HFFc6 (cell line): ENCODE results near the gene CMTM4. TPM values are rescaled to one million over a fixed set of nuclear protein-coding genes. Genes with fewer than 3 reads are reported as not detected.
"Not testable (repeated sequence)": the region's sequence is repeated elsewhere in the genome, so short reads cannot be mapped to it uniquely, and the experiment has no call there.

ENCODE experiments used
- DNase-seq: peaks from one replicate; pipeline ENCODE4 v3.0.0-alpha.2; 2018
- H3K27ac Mint-ChIP-seq: 2 replicates; pipeline ENCODE4 v1.8.0; 2020; ENCODE audit warnings: mild to moderate bottlenecking, mixed read lengths
- H3K27me3 Mint-ChIP-seq: 2 replicates; pipeline ENCODE4 v1.8.0; 2021; ENCODE audit warnings: mild to moderate bottlenecking, moderate library complexity, mixed read lengths; ENCODE audit not compliant: insufficient read depth
- H3K36me3 Mint-ChIP-seq: 2 replicates; pipeline ENCODE4 v1.8.0; 2021; ENCODE audit warnings: low read depth, mixed read lengths
- H3K4me1 Mint-ChIP-seq: 2 replicates; pipeline ENCODE4 v1.8.0; 2020; ENCODE audit warnings: low read depth, mixed read lengths
- H3K4me3 Mint-ChIP-seq: 2 replicates; pipeline ENCODE4 v1.8.0; 2020; ENCODE audit warnings: mild to moderate bottlenecking, moderate library complexity, mixed read lengths
- H3K9me3 Mint-ChIP-seq: 2 replicates; pipeline ENCODE4 v1.8.0; 2020; ENCODE audit warnings: mild to moderate bottlenecking, mixed read lengths
- total RNA-seq, 6 experiments: library from RNA; stranded (reverse); fragmentation: NEBNext Ultra II Directional; extraction: Animal tissue kit (Norgen Biotek cat#: 25700); gene quantifications; 2 replicates in 1 of 6; 3 replicates in 5 of 6; pipeline ENCODE4 v1.2.3, GENCODE V29; 2021
- TF ChIP-seq, protein P1 (sequence below): fragments of 200-600 bp; sonication (generic); IDR thresholded peaks from 2 replicates; pipeline ENCODE4 v1.5.0; 2021; ENCODE audit warnings: antibody characterized with exemption, mild to moderate bottlenecking

The CMTM4 gene
- total RNA-seq, 6 experiments from 2014 or later: 14.2 to 22.0 (median 18.8) TPM

DNA sequence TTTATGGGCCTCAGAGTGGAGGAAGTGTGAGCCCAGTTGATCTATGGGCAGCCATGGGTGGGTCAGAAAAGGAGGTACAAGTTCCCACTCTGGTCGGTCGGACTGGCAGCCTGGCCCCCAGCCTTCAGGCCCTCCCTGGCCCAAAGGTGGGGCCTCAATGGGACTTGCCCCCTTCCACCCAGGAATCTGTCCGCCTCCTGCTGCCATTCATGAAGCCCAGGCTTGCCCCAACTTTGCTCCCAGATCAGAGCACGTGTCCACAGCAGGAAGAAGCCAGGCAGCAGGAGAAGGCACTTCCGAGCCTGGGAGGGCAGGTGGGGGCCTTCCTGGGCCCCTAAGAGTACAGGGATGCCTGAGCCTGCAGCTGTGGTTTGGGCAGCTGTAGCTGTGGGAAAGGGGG is 95.1 kb downstream of the CMTM4 start:
- Mint-ChIP-seq H3K27ac (no peak overlapping the region), H3K27me3 (peaks cover 12% of the 10 kb centered on the region), H3K36me3 (peaks cover 8% of the 10 kb centered on the region), H3K9me3 (peaks cover 4% of the 10 kb centered on the region; the same call in 1 of the 2 replicates), H3K4me1 (peaks cover 16% of the 10 kb centered on the region), H3K4me3 (no peak overlapping the region)
- TF ChIP-seq, protein P1, sequence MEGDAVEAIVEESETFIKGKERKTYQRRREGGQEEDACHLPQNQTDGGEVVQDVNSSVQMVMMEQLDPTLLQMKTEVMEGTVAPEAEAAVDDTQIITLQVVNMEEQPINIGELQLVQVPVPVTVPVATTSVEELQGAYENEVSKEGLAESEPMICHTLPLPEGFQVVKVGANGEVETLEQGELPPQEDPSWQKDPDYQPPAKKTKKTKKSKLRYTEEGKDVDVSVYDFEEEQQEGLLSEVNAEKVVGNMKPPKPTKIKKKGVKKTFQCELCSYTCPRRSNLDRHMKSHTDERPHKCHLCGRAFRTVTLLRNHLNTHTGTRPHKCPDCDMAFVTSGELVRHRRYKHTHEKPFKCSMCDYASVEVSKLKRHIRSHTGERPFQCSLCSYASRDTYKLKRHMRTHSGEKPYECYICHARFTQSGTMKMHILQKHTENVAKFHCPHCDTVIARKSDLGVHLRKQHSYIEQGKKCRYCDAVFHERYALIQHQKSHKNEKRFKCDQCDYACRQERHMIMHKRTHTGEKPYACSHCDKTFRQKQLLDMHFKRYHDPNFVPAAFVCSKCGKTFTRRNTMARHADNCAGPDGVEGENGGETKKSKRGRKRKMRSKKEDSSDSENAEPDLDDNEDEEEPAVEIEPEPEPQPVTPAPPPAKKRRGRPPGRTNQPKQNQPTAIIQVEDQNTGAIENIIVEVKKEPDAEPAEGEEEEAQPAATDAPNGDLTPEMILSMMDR: no peak
- no peak for DNase-seq

DNA sequence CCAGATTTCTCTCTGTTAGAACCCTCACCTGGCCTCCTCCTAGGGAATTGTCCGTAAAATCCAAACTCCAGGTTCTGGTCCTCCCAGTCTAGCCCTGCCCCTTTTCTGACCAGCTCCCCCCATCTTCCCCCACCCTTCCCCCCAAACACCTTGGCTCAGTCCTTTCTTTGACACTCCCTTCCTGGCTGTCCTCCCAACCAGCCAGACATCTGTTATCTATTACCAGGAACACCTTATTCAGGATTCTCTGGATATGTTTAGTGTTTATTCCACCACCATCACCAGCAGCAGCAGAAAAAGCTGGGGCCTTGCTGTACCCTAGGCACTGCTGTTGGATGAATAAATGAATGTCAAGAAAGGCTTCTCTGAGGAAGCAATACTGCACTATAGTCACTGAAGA is 96.1 kb downstream of the CMTM4 start:
- H3K4me3 Mint-ChIP-seq: no peak overlapping the region

DNA sequence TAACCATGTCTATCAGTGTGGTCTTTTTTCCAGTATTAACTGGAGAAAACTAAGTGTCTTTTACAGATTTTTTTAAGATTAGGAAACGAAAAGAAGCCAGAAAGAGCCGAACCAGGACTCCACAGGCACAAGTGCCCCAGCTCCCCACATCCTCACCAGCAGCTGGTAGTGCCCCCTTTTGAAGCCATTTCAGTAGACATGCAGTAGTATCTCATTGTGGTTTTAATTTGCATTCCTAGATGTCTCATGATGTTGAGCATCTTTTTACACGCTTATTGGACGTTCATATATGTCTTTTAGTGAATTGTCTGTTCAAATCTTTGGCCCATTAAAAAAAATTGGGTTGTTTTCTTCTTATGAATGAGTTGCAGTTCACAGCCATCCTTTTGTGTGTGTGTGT is 96.8 kb downstream of the CMTM4 start:
- Mint-ChIP-seq H3K4me3 (no peak overlapping the region), H3K4me1 (peaks cover 9% of the 10 kb centered on the region), H3K27ac (no peak overlapping the region), H3K36me3 (peaks cover 8% of the 10 kb centered on the region), H3K27me3 (peaks cover 16% of the 10 kb centered on the region), H3K9me3 (peaks cover 4% of the 10 kb centered on the region; the same call in 1 of the 2 replicates)
- DNase-seq: no peak
- TF ChIP-seq, protein P1: no peak

More for the DNA sequence above, 96.1 kb downstream of the CMTM4 start:
- Mint-ChIP-seq H3K27me3 (peaks cover 13% of the 10 kb centered on the region), H3K27ac (no peak overlapping the region), H3K9me3 (peaks cover 4% of the 10 kb centered on the region; the same call in 1 of the 2 replicates), H3K36me3 (peaks cover 8% of the 10 kb centered on the region), H3K4me1 (peaks cover 9% of the 10 kb centered on the region)
- TF ChIP-seq, protein P1: no peak
- no peak for DNase-seq

DNA sequence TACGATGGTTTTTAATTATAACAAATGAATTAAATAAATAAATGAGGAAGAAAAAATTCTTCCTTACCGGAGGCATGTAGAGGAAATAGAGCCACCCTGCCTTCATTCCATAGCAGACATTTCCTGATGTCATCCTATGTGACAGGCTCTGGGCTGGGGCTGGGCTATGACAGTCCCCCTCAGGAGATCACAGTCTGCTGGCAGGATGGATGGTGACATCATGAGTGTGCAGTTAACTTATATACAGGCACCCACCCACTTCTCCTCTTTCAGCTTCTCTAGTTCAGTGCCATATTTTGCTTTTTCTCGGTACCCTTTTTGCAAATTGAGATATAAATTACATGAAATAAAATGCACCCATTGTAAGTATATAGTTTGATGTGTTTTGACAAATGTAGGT is 98.4 kb downstream of the CMTM4 start:
- H3K36me3 Mint-ChIP-seq: peaks cover 8% of the 10 kb centered on the region
- peaks cover 7% of the 10 kb centered on the region; the same call in 1 of the 2 replicates for H3K9me3 Mint-ChIP-seq
- H3K27ac Mint-ChIP-seq: no peak overlapping the region
- no peaks in the 10 kb centered on the region for H3K4me1 Mint-ChIP-seq
- TF ChIP-seq, protein P1: no peak
- no peak overlapping the region for H3K4me3 Mint-ChIP-seq
- no peak for DNase-seq
- peaks cover 29% of the 10 kb centered on the region for H3K27me3 Mint-ChIP-seq

DNA sequence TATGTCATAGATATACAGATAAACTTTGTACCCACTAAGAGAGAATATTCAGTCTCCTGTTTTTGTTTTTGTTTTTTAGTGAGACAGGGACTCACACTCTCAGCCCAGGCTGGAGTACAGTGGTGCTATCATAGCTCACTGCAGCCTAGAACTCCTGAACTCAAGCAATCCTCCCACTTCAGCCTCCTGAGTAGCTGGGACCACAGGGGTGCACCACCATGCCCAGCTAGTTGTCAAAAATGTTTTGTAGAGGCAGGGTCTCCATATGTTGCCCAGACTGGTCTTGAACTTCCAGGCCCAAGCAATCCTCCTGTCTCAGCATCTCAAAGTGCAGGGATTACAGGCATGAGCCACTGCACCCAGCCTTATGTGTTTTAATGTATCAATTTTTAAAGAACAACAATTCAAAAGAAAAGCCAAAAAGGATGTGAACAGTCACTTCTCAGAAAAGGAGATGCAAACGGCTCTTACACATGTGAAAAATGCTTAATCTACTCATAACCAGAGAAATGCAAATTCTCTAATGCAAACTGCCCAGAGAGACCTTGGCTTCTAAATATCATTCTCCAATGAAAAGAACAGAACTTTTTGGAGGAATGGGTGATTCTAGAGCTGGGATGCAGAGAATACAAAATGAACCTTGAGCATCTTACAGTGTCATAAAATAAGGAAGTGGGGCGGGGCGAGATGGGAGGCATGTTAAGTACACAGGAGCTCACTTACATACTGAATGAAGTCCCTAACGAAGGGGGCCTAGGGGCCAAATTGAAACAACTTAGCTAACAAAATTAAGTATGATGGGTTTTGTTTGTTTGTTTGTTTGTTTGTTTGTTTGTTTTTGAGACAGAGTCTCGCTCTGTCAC is 99.3 kb downstream of the CMTM4 start:
- Mint-ChIP-seq H3K27me3 (peaks cover 31% of the 10 kb centered on the region), H3K4me3 (no peak overlapping the region), H3K27ac (no peak overlapping the region), H3K36me3 (peaks cover 8% of the 10 kb centered on the region), H3K9me3 (peaks cover 7% of the 10 kb centered on the region; the same call in 1 of the 2 replicates), H3K4me1 (no peaks in the 10 kb centered on the region)
- DNase-seq: no peak
- TF ChIP-seq, protein P1: no peak

DNA sequence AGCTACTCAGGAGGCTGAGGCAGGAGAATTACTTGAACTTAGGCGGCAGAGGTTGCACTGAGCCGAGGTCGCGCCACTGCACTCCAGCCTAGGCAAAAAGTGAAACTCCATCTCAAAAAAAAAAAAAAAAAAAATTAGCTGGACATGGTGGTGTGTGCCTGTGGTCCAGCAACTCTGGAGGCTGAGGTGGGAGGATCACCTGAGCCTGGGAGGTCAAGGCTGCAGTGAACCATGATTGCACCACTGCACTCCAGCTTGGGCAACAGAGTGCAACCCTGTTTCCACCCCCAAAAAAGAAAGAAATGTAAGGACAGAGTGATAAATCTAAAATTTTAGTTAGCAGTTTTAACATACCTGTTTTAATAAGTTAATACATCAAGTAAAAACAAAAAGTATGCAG is 100.0 kb downstream of the CMTM4 start:
- H3K36me3 Mint-ChIP-seq, H3K4me3 Mint-ChIP-seq: not testable (repeated sequence)
- peaks cover 33% of the 10 kb centered on the region for H3K27me3 Mint-ChIP-seq

More for the DNA sequence above, 100.0 kb downstream of the CMTM4 start:
- not testable (repeated sequence) for H3K27ac Mint-ChIP-seq, DNase-seq, H3K4me1 Mint-ChIP-seq, H3K9me3 Mint-ChIP-seq
